DMS53 (cell line): ENCODE results near the gene MEGF9.
A peak's percentile ranks its signal among the peaks of the same experiment; 100 is the strongest.
"Not testable (repeated sequence)": the region's sequence is repeated elsewhere in the genome, so short reads cannot be mapped to it uniquely, and the experiment has no call there.

Experiments used
- DNase-seq: peaks from one replicate; lab custom pipeline; 2025; lab: John Stamatoyannopoulos, UW

Gene MEGF9

DNA sequence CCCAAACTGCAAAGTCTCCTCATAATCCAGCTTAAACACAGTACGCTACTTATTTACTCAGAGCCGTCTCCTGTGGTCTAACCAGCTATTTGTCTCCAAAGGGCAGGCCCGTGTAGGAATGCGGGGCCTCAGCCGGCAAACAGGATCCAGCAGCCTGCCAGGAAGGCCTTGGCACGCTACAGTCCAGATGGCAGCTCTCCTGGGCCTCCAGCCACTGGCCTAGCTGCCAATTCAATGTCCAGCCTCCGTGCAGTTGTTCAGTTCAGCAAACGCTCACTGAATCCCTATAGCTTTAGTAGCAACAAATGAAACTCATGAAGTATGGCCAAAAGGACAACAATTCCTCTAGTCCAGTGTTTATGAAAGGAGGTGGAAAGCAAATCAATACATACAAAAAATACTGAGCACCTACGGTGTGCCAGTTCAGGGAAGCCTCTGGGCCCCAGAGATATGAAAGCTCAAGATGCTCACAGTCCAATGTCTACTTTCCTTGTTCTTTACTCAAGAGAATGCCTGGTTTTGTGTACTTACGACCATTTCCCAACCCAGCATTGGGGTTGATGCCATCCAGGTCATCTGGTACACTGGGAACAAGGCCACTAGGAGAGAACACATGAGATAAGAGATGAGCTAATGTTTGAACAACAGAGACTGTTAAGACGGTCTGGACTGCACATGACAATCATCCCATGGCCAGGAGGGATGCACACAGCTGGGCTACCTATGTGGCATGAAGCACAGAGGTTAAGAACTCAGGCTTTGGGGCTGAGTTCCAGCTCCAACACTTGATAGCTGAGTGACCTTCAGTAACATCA lies 142.6 kb downstream of the MEGF9 start:
- DNase-seq: peak; percentile 13

DNA sequence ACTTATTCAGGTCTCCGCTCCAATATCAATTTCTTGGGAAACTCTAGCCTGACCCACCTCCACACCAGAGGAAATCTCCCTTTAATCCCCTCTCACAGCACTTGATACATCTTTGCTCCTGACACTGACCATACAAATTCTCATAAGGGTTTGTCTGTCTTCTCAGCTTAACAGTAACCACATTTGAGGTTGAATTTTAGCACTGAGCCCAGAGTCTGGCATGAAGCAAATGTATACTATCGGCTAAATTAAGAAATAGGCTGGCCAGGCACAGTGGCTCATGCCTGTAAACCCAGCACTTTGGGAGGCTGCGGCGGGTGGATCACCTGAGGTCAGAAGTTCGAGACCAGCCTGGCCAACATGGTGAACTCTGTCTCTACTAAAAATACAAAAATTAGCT lies 144.0 kb downstream of the MEGF9 start:
- no peak for DNase-seq

DNA sequence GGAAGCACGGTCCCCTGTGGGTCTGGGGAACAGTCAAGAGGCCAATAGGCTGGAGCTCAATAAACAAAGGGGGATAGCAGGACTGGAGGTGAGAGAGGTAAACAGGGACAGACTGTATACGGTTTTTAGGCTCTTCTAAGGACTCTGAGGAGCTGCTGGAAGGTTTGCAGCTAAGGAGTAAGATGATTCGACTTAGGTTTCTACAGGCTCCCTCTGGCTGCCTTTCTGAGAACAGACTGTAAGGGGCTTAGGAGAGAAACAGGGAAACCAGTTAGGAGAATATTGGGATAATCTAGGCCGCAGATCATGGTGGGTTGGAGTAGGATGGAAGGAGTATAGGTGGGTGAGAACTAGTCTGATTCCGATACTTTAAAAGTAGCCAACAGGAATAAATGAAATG lies 144.7 kb downstream of the MEGF9 start:
- no peak for DNase-seq

- DNase-seq: no peak
These were observed 145.5 kb downstream of the MEGF9 start for GRCh38 chr9:120568816-120569215.

- no peak for DNase-seq
These were observed 146.4 kb downstream of the MEGF9 start for GRCh38 chr9:120567874-120568273.

GRCh38 chr9:120567081-120567480 lies 147.2 kb downstream of the MEGF9 start:
- DNase-seq: no peak

- DNase-seq: no peak
These were observed 149.7 kb downstream of the MEGF9 start for GRCh38 chr9:120564589-120564988.

GRCh38 chr9:120562861-120563443 lies 151.3 kb downstream of the MEGF9 start:
- DNase-seq: no peak

GRCh38 chr9:120561709-120562108 lies 152.6 kb downstream of the MEGF9 start:
- DNase-seq: no peak

DNA sequence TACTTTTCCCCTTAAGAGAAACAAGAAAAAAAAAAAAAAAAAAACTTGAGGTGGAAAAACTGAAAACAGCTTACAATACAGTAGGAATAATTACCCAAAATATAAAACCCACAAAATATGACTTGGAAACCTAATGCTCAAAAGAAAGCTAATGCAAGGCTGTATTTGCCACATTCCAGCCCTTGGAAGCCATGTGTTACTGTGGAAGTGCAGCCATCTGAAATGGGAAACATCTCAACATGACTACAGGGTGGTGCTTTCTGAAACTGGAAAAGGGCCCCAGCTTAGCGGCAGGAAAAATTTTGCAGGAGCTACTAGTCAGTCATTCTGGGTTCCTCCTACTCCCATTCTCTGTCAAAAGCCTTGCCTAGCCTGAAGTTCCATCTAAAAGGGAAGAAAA lies 154.7 kb downstream of the MEGF9 start:
- no peak for DNase-seq

DNA sequence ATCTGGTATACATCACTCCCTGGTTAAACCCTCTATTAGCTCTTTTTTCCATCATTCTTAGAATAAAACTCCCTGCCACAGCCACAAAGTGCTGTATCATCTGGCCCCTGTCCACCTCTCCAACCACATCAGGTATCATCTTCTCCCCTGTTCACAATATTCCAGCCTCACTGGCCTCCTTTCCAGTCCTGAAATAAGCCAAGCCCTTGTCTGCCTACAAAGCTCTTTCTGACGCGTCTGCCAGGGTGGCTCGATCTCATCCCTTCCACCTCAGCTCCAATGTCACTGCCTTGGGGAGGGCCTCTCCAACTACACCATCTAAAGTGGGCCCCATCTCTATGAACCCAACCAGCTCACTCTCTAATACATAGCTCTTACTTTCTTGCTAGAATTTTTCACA lies 155.8 kb downstream of the MEGF9 start:
- DNase-seq: no peak

DNA sequence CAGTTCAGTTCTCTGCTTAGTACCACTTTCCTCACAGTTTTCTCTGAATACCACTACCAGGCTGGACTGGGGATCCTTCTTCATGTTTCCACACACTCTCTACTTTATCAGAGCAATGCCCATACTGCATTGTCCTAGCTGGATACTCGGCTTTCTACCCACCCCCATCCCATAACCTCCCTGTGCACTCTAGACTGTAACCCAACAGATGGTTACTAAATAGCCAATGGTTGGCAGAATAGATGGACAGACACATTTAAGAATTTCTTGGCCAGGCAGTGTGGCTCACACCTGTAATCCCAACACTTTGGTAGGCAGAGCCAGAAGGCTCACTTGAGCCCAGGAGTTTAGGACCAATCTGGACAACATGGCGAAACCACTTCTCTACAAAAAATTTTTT lies 157.1 kb downstream of the MEGF9 start:
- no peak for DNase-seq

DNA sequence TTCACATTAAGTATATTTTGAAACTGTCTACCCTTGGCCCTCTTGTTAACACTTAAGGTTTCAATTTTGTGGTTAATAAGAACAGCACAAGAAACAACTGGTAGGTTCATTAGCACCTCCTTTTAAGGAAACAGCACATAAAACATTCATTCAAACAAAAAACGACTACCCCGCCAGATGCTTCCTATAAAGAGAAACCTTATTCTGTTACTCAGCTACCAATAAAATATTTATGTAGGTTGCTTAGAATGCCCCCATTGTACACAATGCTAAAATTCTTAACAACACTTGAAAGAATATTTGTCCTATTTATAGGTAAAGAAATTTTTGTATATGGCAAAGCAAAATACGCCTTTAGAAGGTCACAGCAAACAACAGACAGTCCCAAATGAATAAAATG lies 157.5 kb downstream of the MEGF9 start:
- DNase-seq: no peak

DNA sequence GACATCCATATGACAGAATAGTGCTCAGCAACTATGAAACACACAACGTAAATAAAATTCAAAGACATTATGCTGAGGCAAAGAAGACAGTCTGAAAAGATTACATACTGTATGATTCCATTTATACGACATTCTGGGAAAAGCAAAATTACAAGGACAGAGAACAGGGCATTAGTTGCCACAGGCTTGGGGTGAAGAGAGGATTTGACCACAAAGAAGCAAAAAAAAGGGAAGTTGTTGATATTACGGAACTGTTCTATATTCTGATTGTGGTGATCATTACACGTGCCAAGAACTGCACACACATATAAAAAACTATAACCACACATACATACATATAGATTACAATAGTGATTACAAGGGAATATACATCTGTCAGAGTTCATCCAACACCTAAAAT lies 158.4 kb downstream of the MEGF9 start:
- no peak for DNase-seq

DNA sequence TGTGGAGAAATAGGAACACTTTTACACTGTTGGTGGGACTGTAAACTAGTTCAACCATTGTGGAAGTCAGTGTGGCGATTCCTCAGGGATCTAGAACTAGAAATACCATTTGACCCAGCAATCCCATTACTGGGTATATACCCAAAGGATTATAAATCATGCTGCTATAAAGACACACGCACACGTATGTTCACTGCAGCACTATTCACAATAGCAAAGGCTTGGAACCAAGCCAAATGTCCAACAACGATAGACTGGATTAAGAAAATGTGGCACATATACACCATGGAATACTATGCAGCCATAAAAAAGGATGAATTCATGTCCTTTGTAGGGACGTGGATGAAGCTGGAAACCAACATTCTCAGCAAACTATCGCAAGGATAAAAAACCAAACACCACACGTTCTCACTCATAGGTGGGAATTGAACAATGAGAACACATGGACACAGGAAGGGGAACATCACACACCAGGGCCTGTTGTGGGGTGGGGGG lies 162.0 kb downstream of the MEGF9 start:
- DNase-seq: not testable (repeated sequence)
